Loucy (cell line): Measurements from ENCODE around the gene PTGR2.

Experiments used
- H2AFZ ChIP-seq: fragments of 200-600 bp; sonication (generic); 2 replicates; pipeline ENCODE4 v1.6.0; 2016; ENCODE audit warnings: antibody characterized with exemption, mild to moderate bottlenecking, low read length, moderate library complexity
- H3F3A ChIP-seq: fragments of 200-600 bp; 2 replicates; pipeline ENCODE4 v1.6.0; 2016; ENCODE audit warnings: antibody characterized with exemption, low read depth, mild to moderate bottlenecking
- H3K27me3 ChIP-seq: fragments of 200-600 bp; sonication (generic); 2 replicates; pipeline ENCODE4 v1.6.1; 2014; ENCODE audit warnings: low read length, mild to moderate bottlenecking; ENCODE audit not compliant: insufficient read depth, poor library complexity, severe bottlenecking
- H3K36me3 ChIP-seq: fragments of 200-600 bp; sonication (generic); 2 replicates; pipeline ENCODE4 v1.6.1; 2016; ENCODE audit warnings: low read length; ENCODE audit not compliant: insufficient read depth
- H3K4me1 ChIP-seq: fragments of 200-600 bp; sonication (generic); 2 replicates; pipeline ENCODE4 v1.5.1; 2014; ENCODE audit warnings: low read length, mild to moderate bottlenecking; ENCODE audit not compliant: insufficient read depth, poor library complexity, severe bottlenecking
- H3K4me2 ChIP-seq: fragments of 200-600 bp; sonication (generic); 2 replicates; pipeline ENCODE4 v1.6.0; 2014; ENCODE audit warnings: antibody characterized with exemption, low read length, low read depth, mild to moderate bottlenecking; ENCODE audit not compliant: poor library complexity, severe bottlenecking
- H3K4me3 ChIP-seq: fragments of 200-600 bp; sonication (generic); 2 replicates; pipeline ENCODE4 v1.5.1; 2014; ENCODE audit warnings: low read length, mild to moderate bottlenecking, mixed read lengths; ENCODE audit not compliant: poor library complexity, severe bottlenecking
- H3K79me2 ChIP-seq: fragments of 200-600 bp; sonication (generic); 2 replicates; pipeline ENCODE4 v1.6.1; 2014; ENCODE audit warnings: low read length; ENCODE audit not compliant: insufficient read depth
- H3K9ac ChIP-seq: fragments of 200-600 bp; sonication (generic); 2 replicates; pipeline ENCODE4 v1.6.0; 2014; ENCODE audit warnings: mild to moderate bottlenecking, low read depth, low read length, moderate library complexity; ENCODE audit not compliant: poor library complexity, severe bottlenecking
- H3K9me2 ChIP-seq: fragments of 200-600 bp; sonication (generic); replicated peaks from 2 replicates; pipeline ENCODE4 v1.6.1; 2016; ENCODE audit warnings: low read depth, low read length, mixed read lengths
- H3K9me3 ChIP-seq: fragments of 200-600 bp; sonication (generic); 2 replicates; pipeline ENCODE4 v1.6.1; 2014; ENCODE audit warnings: mild to moderate bottlenecking, antibody characterized with exemption, low read length, low read depth; ENCODE audit not compliant: insufficient read depth
- H4K20me1 ChIP-seq: fragments of 200-600 bp; sonication (generic); 2 replicates; pipeline ENCODE4 v1.6.0; 2014; ENCODE audit warnings: antibody characterized with exemption, low read length, mild to moderate bottlenecking; ENCODE audit not compliant: insufficient read depth, poor library complexity, severe bottlenecking
- EZH2phosphoT487 ChIP-seq: fragments of 200-600 bp; IDR thresholded peaks from 2 replicates; pipeline ENCODE4 v1.6.1; 2018; ENCODE audit warnings: antibody characterized with exemption, mild to moderate bottlenecking, moderate library complexity, borderline replicate concordance
- TF ChIP-seq, protein P1 (sequence below): fragments of 200-600 bp; sonication (generic); conservative IDR thresholded peaks from 2 replicates; pipeline ENCODE4 v1.5.1; 2014; ENCODE audit warnings: mild to moderate bottlenecking, antibody characterized with exemption, low read length

Gene PTGR2

DNA sequence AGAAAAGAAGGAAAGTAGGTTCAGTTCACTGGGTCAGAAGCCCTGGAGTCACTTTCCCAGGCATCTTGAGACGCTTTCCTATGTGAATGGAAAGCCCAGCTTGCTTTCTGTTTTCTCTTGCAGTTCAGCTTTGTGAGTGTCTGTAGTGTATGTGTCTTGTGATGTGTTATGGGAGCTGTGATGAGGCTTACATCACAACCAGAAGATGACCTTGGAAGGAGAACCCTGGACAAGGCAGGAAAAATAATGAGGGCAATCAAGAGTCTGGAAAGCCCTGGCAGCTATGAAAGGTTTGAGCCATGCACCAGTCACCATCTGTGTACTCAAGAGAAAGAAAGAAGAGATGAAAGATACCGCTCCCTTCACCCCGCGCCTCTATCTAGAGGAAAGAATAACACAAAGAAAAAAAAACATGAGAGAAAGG lies 35.2 kb upstream of the PTGR2 start:
- Histone ChIP-seq H3K36me3 (no peaks in the 10 kb centered on the region), H3K4me2 (no peak overlapping the region)
- TF ChIP-seq, protein P1, sequence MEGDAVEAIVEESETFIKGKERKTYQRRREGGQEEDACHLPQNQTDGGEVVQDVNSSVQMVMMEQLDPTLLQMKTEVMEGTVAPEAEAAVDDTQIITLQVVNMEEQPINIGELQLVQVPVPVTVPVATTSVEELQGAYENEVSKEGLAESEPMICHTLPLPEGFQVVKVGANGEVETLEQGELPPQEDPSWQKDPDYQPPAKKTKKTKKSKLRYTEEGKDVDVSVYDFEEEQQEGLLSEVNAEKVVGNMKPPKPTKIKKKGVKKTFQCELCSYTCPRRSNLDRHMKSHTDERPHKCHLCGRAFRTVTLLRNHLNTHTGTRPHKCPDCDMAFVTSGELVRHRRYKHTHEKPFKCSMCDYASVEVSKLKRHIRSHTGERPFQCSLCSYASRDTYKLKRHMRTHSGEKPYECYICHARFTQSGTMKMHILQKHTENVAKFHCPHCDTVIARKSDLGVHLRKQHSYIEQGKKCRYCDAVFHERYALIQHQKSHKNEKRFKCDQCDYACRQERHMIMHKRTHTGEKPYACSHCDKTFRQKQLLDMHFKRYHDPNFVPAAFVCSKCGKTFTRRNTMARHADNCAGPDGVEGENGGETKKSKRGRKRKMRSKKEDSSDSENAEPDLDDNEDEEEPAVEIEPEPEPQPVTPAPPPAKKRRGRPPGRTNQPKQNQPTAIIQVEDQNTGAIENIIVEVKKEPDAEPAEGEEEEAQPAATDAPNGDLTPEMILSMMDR, result no peak
- no peak for TF ChIP-seq EZH2phosphoT487

DNA sequence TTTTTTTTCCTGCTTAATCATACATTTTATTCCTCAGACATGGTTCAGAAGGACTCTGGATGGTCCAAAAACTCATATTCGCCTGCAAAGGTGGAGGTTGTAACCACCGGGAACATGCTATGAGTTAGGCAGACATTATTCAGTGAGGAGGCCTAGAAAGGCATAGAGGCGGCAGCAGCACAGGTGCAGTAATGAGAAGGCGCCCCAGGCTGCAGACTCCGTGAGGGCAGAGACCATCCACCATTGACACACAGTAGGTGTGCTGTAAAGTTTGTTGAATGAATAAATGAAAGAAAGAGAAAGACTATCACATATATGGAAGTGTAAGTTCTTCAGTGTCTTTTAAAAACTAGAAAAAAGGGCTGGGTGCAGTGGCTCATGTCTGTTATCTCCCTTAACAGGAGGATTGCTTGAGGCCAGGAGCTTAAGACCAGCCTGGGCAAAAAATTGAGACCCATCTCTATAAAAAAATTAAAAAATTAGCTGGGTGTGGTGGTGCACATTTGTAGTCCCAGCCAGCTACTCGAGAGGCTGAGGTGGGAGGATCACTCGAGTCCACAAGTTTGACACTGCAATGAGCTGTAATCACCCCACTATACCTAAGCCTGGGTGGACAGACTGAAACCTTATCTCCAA lies 34.5 kb upstream of the PTGR2 start:
- no peaks in the 10 kb centered on the region for H3K36me3 ChIP-seq
- no peak overlapping the region for H2AFZ ChIP-seq
- no peaks in the 10 kb centered on the region for H3K27me3 ChIP-seq
- H4K20me1 ChIP-seq, result no peaks in the 10 kb centered on the region
- H3K4me3 ChIP-seq, result no peak overlapping the region
- no peaks in the 10 kb centered on the region for H3F3A ChIP-seq
- no peak overlapping the region for H3K9ac ChIP-seq
- no peaks in the 10 kb centered on the region for H3K9me3 ChIP-seq
- TF ChIP-seq, protein P1, result no peak
- no peak for TF ChIP-seq EZH2phosphoT487
- H3K9me2 ChIP-seq, result no peaks in the 10 kb centered on the region
- H3K4me1 ChIP-seq, result no peaks in the 10 kb centered on the region
- no peak overlapping the region for H3K4me2 ChIP-seq
- H3K79me2 ChIP-seq, result no peaks in the 10 kb centered on the region

More for the DNA sequence above, 35.2 kb upstream of the PTGR2 start:
- no peak overlapping the region for H3K4me3 ChIP-seq
- H3K79me2 ChIP-seq, result no peaks in the 10 kb centered on the region
- no peaks in the 10 kb centered on the region for H3K27me3 ChIP-seq
- H3K9ac ChIP-seq, result no peak overlapping the region
- H3K4me1 ChIP-seq, result no peaks in the 10 kb centered on the region
- no peaks in the 10 kb centered on the region for H3K9me3 ChIP-seq
- H3K9me2 ChIP-seq, result no peaks in the 10 kb centered on the region
- H4K20me1 ChIP-seq, result no peaks in the 10 kb centered on the region
- peak overlapping the region; percentile 25; the same call in 1 of the 2 replicates for H2AFZ ChIP-seq
- no peaks in the 10 kb centered on the region for H3F3A ChIP-seq

DNA sequence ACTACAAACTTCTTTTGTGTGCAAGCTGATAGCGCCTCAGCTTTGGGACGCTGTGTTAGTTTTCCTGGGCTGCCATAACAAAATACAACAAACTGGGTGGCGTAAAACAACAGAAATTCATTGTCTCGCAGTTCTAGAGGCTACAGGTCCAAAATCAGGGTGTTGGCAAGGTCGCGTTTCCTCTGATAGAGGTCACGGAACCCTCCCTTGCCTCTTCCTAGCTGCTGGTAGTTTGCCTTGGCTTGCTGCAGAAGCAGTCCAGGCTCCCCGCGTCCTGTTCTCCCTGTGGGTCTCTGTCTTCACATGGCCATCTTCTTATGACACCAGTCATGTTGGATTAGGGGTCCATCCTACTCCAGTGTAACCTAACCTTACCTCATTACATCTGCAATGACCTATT lies 32.8 kb upstream of the PTGR2 start:
- no peak overlapping the region for H2AFZ ChIP-seq
- no peaks in the 10 kb centered on the region for H3K79me2 ChIP-seq
- no peak overlapping the region for H3K4me3 ChIP-seq
- H3K9ac ChIP-seq, result no peak overlapping the region
- H4K20me1 ChIP-seq, result no peaks in the 10 kb centered on the region
- H3F3A ChIP-seq, result no peaks in the 10 kb centered on the region
- TF ChIP-seq, protein P1, result no peak
- TF ChIP-seq EZH2phosphoT487, result no peak
- H3K9me3 ChIP-seq, result no peaks in the 10 kb centered on the region
- peaks cover 6% of the 10 kb centered on the region for H3K4me1 ChIP-seq
- no peaks in the 10 kb centered on the region for H3K27me3 ChIP-seq
- no peaks in the 10 kb centered on the region for H3K36me3 ChIP-seq
- H3K9me2 ChIP-seq, result no peaks in the 10 kb centered on the region
- no peak overlapping the region for H3K4me2 ChIP-seq
